ENCODE data around the gene THAP8. TPM values are rescaled to one million over a fixed set of nuclear protein-coding genes. Genes with fewer than 3 reads are reported as not detected.

Gene THAP8
- polyA plus RNA-seq, 2 of the 4 experiments (the other 2 are of a cell fraction) = 3.1 to 7.5 TPM

- Histone ChIP-seq H3K4me2 (no peak overlapping the region), H3K9me3 (no peaks in the 10 kb centered on the region), H3K4me1 (no peaks in the 10 kb centered on the region), H3K4me3 (no peak overlapping the region), H3K27ac (no peak overlapping the region)
- DNase-seq (ENCODE audit: low read depth in 1 of 2, low spot score in 1 of 2) = no peak
- peak; percentile 63 for FAIRE-seq
- no peak for ATAC-seq
- WGBS (ENCODE audit: missing lambda C conversion rate) = 90% methylated on average over 6 of the region's 6 CpGs
- CTCF ChIA-PET = interaction anchor here (0.9 to 2.7 kb wide), 3 partner anchors 11 to 66 kb away, joined by 3 to 17 read pairs (median 3); no protein-coding TSS in a partner anchor
- TF ChIP-seq EHMT2 (IDR thresholded peaks at IDR 0.05; ENCODE audit: low read depth) (no peak), TP53 (CRISPR knock-in tag; IDR thresholded peaks at IDR 0.05) (no peak), POLR2AphosphoS2 (conservative IDR thresholded peaks at IDR 0.05; ENCODE audit: low read length) (no peak), RNF2 (IDR thresholded peaks at IDR 0.05; ENCODE audit: borderline replicate concordance, low read depth) (no peak), CBX2 (IDR thresholded peaks at IDR 0.05; ENCODE audit: borderline replicate concordance, low read depth) (no peak), PHF8 (IDR thresholded peaks at IDR 0.05; ENCODE audit: borderline replicate concordance, low read depth) (no peak), CBX8 (IDR thresholded peaks at IDR 0.05) (no peak), ZC3H11A (IDR thresholded peaks at IDR 0.05) (no peak), MAZ (IDR thresholded peaks at IDR 0.05; ENCODE audit: borderline replicate concordance, low read depth, low read length) (no peak), FOXS1 (CRISPR knock-in tag; IDR thresholded peaks at IDR 0.05) (no peak), NFE2L2 (conservative IDR thresholded peaks at IDR 0.05; ENCODE audit: low read length) (no peak), HEYL (CRISPR knock-in tag; IDR thresholded peaks at IDR 0.05) (no peak), JUN (IDR thresholded peaks at IDR 0.05) (no peak), CHD2 (IDR thresholded peaks at IDR 0.05; ENCODE audit: low read length, partially characterized antibody) (no peak)
- POLR2A ChIA-PET = no interaction called here
Observed at GRCh38 chr19:36031308-36031707, 22.8 kb downstream of the THAP8 start.

GRCh38 chr19:36030264-36031148, 23.6 kb downstream of the THAP8 start:
- ChIA-PET POLR2A (interaction anchor here (1.5 kb wide), 2 partner anchors 16 to 84 kb away, joined by 4 to 6 read pairs; partner anchors contain the start of genes ALKBH6, POLR2I and TBCB), CTCF (interaction anchor here (0.6 to 2.9 kb wide), 10 partner anchors 9 to 99 kb away, joined by 3 to 17 read pairs (median 4); no protein-coding TSS in a partner anchor)
- 79% methylated on average over 8 of the region's 8 CpGs for WGBS (ENCODE audit: missing lambda C conversion rate)
- Histone ChIP-seq H3K4me2 (no peak overlapping the region), H3K9me3 (no peaks in the 10 kb centered on the region), H3K4me3 (no peak overlapping the region), H3K4me1 (no peaks in the 10 kb centered on the region), H3K27ac (no peak overlapping the region)
- FAIRE-seq (peak; percentile 32), DNase-seq (ENCODE audit: low read depth in 1 of 2, low spot score in 1 of 2) (peak in 1 of 2 experiments; percentile 61), ATAC-seq (peak; percentile 41 to 60; a peak in 3 of 6 replicates)
- TF ChIP-seq, protein P1, sequence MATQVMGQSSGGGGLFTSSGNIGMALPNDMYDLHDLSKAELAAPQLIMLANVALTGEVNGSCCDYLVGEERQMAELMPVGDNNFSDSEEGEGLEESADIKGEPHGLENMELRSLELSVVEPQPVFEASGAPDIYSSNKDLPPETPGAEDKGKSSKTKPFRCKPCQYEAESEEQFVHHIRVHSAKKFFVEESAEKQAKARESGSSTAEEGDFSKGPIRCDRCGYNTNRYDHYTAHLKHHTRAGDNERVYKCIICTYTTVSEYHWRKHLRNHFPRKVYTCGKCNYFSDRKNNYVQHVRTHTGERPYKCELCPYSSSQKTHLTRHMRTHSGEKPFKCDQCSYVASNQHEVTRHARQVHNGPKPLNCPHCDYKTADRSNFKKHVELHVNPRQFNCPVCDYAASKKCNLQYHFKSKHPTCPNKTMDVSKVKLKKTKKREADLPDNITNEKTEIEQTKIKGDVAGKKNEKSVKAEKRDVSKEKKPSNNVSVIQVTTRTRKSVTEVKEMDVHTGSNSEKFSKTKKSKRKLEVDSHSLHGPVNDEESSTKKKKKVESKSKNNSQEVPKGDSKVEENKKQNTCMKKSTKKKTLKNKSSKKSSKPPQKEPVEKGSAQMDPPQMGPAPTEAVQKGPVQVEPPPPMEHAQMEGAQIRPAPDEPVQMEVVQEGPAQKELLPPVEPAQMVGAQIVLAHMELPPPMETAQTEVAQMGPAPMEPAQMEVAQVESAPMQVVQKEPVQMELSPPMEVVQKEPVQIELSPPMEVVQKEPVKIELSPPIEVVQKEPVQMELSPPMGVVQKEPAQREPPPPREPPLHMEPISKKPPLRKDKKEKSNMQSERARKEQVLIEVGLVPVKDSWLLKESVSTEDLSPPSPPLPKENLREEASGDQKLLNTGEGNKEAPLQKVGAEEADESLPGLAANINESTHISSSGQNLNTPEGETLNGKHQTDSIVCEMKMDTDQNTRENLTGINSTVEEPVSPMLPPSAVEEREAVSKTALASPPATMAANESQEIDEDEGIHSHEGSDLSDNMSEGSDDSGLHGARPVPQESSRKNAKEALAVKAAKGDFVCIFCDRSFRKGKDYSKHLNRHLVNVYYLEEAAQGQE (IDR thresholded peaks at IDR 0.05) = no peak
- TF ChIP-seq RAD21 (conservative IDR thresholded peaks at IDR 0.05 in 1 of 2, IDR thresholded peaks at IDR 0.05 in 1 of 2) (peak in 1 of 2 experiments; percentile 41; a peak in 2 of 5 replicates), POLR2AphosphoS2 (conservative IDR thresholded peaks at IDR 0.05; ENCODE audit: low read length) (no peak)
- TF ChIP-seq, protein P2, sequence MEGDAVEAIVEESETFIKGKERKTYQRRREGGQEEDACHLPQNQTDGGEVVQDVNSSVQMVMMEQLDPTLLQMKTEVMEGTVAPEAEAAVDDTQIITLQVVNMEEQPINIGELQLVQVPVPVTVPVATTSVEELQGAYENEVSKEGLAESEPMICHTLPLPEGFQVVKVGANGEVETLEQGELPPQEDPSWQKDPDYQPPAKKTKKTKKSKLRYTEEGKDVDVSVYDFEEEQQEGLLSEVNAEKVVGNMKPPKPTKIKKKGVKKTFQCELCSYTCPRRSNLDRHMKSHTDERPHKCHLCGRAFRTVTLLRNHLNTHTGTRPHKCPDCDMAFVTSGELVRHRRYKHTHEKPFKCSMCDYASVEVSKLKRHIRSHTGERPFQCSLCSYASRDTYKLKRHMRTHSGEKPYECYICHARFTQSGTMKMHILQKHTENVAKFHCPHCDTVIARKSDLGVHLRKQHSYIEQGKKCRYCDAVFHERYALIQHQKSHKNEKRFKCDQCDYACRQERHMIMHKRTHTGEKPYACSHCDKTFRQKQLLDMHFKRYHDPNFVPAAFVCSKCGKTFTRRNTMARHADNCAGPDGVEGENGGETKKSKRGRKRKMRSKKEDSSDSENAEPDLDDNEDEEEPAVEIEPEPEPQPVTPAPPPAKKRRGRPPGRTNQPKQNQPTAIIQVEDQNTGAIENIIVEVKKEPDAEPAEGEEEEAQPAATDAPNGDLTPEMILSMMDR (IDR thresholded peaks at IDR 0.05) = peak; percentile 5; the same call in 1 of the 3 replicates

Measured in A549 (cell line).